GM21737 (cell line): ENCODE measurements around the gene MRPL39.
A peak's percentile ranks its signal among the peaks of the same experiment; 100 is the strongest.

Experiments
- ATAC-seq: cut with Tn5 transposase; IDR thresholded peaks from one replicate; pipeline ENCODE4 v1.9.1; 2021; ENCODE audit warnings: mild to moderate bottlenecking, moderate library complexity; ENCODE audit not compliant: unreplicated experiment

The MRPL39 gene

GRCh38 chr21:25569711-25570110, 37.6 kb downstream of the MRPL39 start:
- no peak for ATAC-seq

DNA sequence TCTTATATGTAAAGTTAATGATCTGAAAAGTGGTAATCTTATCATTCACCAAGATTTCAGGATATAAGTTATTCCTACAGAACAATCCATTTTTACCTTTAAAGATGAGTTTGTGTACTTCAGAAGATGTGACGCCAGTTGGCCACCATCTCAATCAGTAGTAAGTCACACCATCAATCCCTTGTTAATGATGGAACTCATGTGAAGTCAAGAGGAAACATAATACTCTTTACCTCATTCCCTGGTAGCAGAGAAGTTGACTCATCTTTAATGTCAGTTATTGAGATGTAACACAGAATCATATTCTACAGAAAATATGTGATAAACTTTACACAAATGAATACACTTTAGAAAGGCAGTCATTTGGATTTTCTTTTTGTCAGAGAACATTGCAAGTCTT, 38.2 kb downstream of the MRPL39 start:
- no peak for ATAC-seq

DNA sequence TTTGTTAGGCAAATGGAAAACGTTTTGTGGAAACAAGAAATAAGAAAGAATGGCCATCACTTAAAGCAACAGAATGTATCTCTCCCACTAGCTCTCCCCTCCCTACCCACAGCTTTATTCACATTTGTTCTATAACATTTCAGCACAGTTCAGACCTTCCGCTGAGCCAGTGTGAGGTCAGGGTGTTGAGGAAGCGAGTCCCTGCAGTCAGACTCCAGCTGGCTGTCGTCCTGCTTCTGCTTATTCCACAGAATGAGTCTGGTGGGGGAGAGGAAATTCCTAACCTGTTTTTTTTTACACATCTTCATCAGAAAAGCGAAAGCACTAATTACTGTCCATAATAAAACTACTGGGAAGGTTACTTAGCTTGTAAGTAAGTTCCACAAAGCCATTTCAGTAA, 39.0 kb downstream of the MRPL39 start:
- ATAC-seq, result no peak

GRCh38 chr21:25567472-25567871, 39.8 kb downstream of the MRPL39 start:
- no peak for ATAC-seq

DNA sequence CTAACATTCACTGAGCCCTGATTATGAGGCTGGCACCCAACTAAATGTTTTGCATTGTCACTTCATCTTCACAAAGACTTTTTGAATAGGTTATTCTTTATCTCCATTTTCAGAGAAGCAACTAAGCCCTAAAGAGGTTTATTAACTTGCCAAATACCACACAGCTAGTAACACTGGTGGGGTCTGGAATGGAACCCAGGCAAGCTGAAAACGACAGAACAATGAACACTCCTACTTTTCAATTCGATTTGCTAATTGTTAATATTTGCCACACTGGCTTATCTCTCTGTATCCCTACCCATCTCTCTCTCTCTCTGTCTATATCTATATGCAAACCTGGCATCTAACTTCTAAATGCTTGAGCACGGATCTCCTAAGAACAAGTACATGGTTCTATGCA, 40.6 kb downstream of the MRPL39 start:
- ATAC-seq, result no peak

GRCh38 chr21:25565272-25566211, 41.7 kb downstream of the MRPL39 start:
- no peak for ATAC-seq

GRCh38 chr21:25564349-25564948, 42.8 kb downstream of the MRPL39 start:
- no peak for ATAC-seq

GRCh38 chr21:25563361-25564116, 43.7 kb downstream of the MRPL39 start:
- no peak for ATAC-seq

DNA sequence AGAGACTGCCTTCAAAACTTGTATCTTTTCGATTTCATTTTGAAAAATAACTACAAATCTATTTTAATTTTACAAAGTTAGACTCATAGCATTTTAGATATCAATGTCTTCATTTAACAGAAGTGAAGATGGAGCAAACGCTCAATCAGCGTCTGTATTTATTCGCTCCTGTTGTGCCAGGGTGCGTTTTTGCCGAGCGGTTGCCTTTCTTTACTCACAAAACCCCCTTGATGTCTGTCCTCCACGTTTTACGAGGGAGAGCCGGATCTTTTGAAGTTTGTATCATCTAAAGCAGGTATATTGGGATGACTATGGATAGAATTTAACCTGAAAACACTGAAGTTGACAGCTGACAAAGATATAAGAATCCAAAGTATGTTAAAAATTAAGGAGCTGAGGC, 44.6 kb downstream of the MRPL39 start:
- ATAC-seq, result no peak

DNA sequence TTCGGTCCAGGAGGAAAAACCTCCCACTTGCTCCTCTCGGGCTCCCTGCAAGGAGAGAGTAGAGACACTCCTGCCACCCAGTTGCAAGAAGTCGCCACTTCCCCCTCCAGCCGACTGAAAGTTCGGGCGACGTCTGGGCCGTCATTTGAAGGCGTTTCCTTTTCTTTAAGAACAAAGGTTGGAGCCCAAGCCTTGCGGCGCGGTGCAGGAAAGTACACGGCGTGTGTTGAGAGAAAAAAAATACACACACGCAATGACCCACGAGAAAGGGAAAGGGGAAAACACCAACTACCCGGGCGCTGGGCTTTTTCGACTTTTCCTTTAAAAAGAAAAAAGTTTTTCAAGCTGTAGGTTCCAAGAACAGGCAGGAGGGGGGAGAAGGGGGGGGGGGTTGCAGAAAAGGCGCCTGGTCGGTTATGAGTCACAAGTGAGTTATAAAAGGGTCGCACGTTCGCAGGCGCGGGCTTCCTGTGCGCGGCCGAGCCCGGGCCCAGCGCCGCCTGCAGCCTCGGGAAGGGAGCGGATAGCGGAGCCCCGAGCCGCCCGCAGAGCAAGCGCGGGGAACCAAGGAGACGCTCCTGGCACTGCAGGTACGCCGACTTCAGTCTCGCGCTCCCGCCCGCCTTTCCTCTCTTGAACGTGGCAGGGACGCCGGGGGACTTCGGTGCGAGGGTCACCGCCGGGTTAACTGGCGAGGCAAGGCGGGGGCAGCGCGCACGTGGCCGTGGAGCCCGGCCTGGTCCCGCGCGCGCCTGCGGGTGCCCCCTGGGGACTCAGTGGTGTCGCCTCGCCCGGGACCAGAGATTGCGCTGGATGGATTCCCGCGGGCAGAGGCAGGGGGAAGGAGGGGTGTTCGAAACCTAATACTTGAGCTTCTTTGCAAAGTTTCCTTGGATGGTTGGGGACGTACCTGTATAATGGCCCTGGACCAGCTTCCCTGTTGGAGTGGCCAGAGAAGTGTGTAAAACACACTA, 45.3 kb downstream of the MRPL39 start:
- peak; percentile 42 for ATAC-seq

DNA sequence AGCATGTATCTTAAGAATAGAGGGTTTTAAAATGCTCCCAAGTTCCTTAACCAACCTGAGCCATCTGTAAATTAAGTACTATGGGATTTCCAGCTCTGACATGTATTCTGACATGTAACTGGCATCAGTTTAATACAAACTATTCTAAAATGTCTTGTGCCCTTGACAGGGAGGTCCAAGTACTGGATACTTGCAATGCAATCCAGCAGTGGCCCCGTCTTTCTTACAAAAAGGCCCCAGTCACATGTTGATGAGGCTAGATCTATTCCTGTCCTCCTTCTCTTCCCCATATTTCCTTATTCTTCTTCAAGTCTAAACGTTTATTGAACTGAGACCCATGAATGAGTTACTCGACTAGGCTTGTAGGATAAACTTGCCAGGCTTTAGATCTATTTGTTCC, 46.4 kb downstream of the MRPL39 start:
- no peak for ATAC-seq

DNA sequence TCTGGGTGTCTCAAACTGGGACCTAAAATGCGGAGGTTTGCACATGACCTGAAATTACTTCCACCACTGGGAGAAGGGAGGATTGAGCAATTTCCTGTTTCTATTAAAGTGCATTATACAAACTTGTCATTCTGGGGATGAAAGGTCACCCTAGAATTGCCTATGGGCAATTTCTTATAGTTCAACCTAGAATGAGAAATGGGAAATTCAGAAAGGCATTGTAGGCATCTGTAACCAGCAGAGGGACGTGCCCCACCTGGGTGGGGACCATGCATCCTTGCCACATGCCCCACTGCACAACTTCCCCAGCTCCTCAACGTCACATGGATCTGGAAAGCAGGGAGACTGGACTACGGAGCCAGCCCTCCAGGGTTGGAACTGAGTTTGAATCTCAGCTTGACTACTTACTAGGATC, 47.0 kb downstream of the MRPL39 start:
- no peak for ATAC-seq

- no peak for ATAC-seq
Observed at GRCh38 chr21:25559746-25560145, 47.5 kb downstream of the MRPL39 start.

- no peak for ATAC-seq
Observed at GRCh38 chr21:25558123-25558522, 49.2 kb downstream of the MRPL39 start.

- ATAC-seq, result no peak
Observed at GRCh38 chr21:25557180-25557579, 50.1 kb downstream of the MRPL39 start.

DNA sequence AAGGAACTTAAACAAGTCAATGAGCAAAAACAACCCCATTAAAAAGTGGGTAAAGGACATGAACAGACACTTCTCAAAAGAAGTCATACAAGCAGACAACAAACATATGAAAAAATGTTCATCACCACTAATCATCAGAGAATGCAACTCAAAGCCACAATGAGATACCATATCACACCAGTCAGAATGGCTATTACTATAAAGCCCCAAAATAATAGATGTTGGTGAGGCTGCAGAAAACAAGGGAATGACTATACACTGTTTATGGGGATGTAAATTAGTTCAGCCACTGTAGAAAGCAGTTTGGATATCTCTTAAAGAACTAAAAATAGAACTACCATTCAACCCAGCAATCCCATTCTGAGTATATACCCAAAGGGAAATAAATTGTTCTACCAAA, 51.2 kb downstream of the MRPL39 start:
- ATAC-seq, result no peak

GRCh38 chr21:25555492-25555891, 51.8 kb downstream of the MRPL39 start:
- ATAC-seq, result no peak

DNA sequence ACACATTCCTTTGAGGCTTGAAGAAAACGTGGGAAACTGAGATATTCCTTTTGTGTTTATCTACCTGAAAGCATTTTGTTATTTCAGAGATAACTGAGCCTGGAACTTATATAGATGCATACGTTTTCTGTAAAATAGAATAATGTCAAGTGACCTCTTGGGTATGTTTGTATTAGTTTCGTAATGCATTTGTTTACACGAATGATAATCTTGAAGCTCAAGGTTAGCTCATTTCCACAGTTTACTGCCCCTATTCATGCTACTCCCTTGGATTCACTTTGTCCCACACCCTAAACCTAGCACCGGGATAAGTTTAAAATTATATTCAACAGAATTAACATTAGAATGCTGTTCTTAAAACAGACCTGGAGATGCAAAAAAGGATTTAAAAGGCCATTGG, 54.4 kb downstream of the MRPL39 start:
- ATAC-seq, result no peak

- no peak for ATAC-seq
Observed at GRCh38 chr21:25551569-25551968, 55.7 kb downstream of the MRPL39 start.

DNA sequence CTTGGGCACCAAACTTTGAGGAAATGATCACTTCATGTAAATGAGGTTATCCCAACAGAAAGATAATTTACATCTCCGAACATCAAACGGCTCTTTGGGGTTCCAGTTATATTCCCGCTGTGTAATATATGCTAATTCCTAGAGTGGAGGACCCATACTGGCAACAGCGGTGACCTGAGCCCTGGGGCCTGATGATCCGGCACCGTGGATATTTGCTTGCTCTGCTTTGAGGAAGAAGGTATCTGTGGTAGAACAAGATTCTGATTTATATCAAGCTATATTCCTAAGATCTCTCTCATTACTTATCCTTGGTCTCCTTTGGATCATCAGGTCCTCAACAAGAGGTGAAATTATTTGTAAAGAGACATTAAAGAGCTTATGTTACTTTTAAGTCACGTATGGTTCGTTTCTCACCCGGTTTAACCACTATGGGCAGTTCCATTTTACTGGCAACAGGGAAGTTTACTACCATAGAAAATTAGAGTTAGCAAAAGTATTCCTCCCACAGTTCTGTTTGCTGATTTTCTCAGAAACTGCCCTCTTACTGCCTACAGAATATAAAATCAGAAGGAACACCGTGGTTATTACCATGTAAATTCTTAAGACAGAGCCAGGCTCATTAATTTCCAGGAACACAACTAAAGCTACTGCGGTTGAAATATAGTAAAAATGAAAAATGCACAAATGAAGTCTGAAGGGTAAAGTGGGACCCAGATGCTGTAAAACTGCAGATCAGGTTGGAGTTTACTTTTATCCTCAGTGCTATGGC, 56.7 kb downstream of the MRPL39 start:
- ATAC-seq, result no peak
